GM12892 (cell line): ENCODE results near the gene ATP9B.
"Not testable (repeated sequence)": the region's sequence is repeated elsewhere in the genome, so short reads cannot be mapped to it uniquely, and the experiment has no call there.

Experiments used
- DNase-seq: peaks from one replicate; pipeline ENCODE4 v3.0.0; 2011; ENCODE audit not compliant: insufficient read length
- FAIRE-seq: peaks from 2 replicates; lab custom pipeline; 2011; peaks lifted over from hg19 to GRCh38; lab: Jason Lieb, UNC
- POLR2A ChIP-seq: IDR thresholded peaks from 2 replicates; pipeline ENCODE4 v1.6.1; 2011; ENCODE audit warnings: low read depth, low read length, control low read depth
- POLR2AphosphoS5 ChIP-seq: IDR thresholded peaks from 2 replicates; pipeline ENCODE4 v1.6.1; 2011; ENCODE audit warnings: low read depth, low read length, control low read depth
- TAF1 ChIP-seq: IDR thresholded peaks from 2 replicates; pipeline ENCODE4 v1.6.1; 2011; ENCODE audit warnings: low read depth, mild to moderate bottlenecking, control low read depth, low read length, borderline replicate concordance

Gene ATP9B

DNA sequence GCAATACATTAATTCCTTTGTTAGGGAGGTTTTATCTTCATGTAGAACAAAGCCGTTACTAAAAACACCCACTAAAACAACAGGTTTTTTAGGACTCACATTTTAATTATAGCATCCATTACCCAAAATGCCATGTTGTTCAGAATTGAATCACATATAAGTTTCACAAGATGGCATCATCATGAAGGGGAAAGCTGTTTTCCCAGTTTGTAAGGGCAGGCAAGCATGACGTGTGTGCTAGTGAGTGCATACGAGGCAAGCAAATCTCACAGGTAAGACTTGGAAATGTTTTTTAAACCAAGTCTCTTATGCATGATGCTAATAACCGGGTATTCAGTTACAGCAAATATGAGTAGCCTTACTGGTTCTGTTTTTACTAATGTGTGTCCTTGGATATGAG is 214.7 kb downstream of the ATP9B start:
- FAIRE-seq (no peak), DNase-seq (no peak)

GRCh38 chr18:79285191-79285590 is 216.0 kb downstream of the ATP9B start:
- DNase-seq, FAIRE-seq: not testable (repeated sequence)

More for the DNA sequence above, 214.7 kb downstream of the ATP9B start:
- no peak for TF ChIP-seq POLR2A

- DNase-seq, FAIRE-seq: not testable (repeated sequence)
Measured at GRCh38 chr18:79290409-79290808, 221.2 kb downstream of the ATP9B start.

DNA sequence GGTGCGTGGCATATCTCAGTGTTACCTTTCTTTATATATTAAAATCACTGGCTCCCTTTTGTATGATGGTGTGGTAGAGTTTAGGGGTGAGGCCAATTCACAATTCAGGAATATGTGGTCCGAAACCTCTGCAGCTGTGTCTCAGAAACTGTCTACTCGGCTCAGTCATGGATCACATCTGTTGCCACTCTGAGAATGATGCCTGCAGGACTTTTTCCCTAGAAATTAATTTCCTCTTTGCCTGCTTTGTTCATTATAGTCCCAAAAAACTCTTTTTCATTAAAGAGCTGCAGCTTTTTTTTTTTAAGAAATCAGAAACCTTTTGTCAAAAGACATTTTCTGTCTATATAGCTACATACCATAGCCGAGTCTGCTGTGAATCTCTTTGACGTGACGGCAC is 221.7 kb downstream of the ATP9B start:
- no peak for DNase-seq
- FAIRE-seq = no peak
- TF ChIP-seq POLR2AphosphoS5 (no peak), POLR2A (no peak), TAF1 (no peak)

DNA sequence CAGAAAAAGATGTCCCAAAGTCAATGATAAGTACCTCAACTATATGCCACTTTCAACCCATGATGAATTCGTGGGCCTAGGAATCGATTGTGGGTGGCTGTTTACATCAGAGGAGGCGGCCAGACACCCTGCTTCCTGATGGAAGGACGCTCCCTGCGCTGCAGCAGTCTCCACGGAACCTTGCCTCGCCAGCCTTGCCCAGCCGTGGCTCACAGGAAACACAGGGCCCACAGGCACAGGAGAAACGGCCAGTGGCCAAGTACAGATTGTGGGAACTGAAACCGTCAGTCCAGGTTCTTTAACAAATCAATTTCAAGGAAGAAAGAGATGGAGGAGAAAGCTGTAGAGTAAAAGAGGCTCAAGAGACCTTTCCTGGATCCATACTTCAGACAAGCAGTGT is 225.0 kb downstream of the ATP9B start:
- DNase-seq (no peak), FAIRE-seq (no peak)
- no peak for TF ChIP-seq POLR2AphosphoS5
- TF ChIP-seq TAF1 = no peak
- no peak for TF ChIP-seq POLR2A

DNA sequence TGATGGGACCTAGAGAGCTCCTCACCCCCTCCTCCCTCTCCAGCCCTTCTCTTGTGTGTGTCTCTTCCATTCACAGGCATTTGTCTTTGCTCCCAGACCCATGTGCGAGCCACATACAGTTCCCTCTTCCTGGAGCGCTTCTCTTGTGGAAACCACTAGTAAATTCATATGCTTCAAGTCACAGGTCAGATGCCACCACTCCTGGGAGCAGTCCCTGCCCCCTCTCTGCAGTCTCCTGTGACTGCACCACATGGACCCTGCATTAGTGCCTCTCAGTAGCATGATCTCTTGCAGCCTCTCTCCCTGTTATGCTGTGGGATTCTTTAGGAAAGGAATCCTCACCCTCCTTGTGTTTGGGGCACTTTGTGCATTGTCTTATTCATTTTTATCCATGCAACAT is 230.1 kb downstream of the ATP9B start:
- TF ChIP-seq TAF1 (no peak), POLR2A (no peak), POLR2AphosphoS5 (no peak)
- FAIRE-seq = no peak
- no peak for DNase-seq

- TF ChIP-seq TAF1 (no peak), POLR2AphosphoS5 (no peak), POLR2A (no peak)
- no peak for DNase-seq
- no peak for FAIRE-seq
Measured at GRCh38 chr18:79299711-79300110, 230.5 kb downstream of the ATP9B start.

GRCh38 chr18:79300413-79300812 is 231.2 kb downstream of the ATP9B start:
- no peak for FAIRE-seq

DNA sequence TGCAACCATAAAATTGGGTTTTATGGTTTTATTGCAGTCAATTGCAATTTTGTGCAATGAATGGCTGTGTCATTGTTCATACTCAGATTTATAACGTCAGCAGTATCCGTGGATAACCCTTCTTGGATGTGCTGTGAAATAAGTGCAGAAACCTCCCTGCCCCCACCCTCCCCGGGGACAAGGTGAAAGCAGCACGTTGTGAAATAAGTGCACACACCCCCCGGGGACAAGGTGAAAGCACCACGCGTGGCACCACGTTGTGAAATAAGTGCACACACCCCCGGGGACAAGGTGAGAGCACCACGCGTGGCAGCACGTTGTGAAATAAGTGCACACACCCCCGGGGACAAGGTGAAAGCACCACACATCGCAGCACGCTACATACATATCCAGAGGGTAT is 232.9 kb downstream of the ATP9B start:
- FAIRE-seq = no peak
- TF ChIP-seq POLR2A (no peak), POLR2AphosphoS5 (no peak), TAF1 (no peak; the same call in 1 of the 2 replicates)
- DNase-seq = no peak

More at GRCh38 chr18:79300413-79300812, 231.2 kb downstream of the ATP9B start:
- no peak for TF ChIP-seq POLR2AphosphoS5
- no peak for TF ChIP-seq POLR2A
- no peak for TF ChIP-seq TAF1
- DNase-seq = no peak

- no peak for DNase-seq
- no peak for FAIRE-seq
- TF ChIP-seq POLR2AphosphoS5 (no peak), TAF1 (no peak), POLR2A (no peak)
Measured at GRCh38 chr18:79305911-79306310, 236.7 kb downstream of the ATP9B start.

DNA sequence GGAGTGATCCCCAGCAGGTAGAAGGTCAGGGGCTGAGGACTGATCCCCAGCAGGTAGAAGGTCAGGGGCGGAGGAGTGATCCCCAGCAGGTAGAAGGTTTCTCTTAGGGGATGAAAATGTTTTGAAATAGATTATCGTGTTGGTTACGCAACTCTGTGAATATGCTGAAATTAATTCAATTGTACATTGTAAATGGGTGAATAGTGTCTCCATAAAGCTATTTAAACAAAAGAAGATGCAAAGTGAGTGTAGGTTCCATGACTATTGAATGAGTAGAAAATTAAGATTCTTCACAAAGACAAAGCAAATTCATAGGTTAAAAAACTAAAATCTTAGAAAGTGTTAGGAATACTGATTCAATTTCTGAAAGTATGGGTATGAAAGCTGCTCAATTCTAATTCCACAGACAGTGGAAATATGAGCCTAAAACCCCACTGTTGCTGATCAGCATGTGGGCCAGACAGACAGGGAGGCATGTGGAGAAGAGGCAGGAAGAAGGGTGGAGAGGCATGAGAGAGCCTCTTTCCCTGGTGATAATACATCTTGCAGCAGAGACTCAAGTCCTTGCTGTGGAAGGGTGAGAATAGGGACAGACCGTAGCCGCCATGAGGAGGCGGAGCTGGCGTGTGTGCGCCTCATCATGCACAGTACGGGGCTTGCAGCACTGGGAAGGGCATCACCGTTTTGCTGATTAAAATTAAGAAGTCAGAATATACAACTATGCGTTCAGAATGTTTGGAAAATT is 240.6 kb downstream of the ATP9B start:
- FAIRE-seq (no peak), DNase-seq (no peak)
- TF ChIP-seq TAF1 (no peak), POLR2AphosphoS5 (no peak), POLR2A (no peak)

GRCh38 chr18:79314838-79315388 is 245.7 kb downstream of the ATP9B start:
- no peak for DNase-seq
- FAIRE-seq = no peak
- TF ChIP-seq TAF1 (no peak), POLR2A (no peak), POLR2AphosphoS5 (no peak)

DNA sequence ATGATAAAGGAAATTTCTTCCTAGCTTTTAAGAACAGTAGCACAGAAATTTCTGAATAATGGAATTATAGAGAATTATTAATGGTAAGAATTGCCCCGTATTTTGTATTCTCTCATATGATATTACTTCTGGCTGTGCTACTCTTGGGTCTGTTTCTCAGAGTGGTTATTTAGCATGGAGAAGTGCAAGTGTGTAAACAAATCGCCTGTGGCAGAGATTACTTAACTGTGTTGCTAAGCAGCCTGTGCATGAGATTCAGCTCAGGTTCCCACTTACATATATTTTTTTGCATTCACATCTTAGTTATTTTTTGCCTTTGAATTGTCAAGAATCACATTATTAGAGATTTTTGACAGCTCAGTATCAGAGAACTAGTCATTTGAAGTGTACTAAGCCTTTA is 246.4 kb downstream of the ATP9B start:
- TF ChIP-seq TAF1 = no peak
- TF ChIP-seq POLR2A = no peak
- no peak for TF ChIP-seq POLR2AphosphoS5
- FAIRE-seq (no peak), DNase-seq (no peak)

DNA sequence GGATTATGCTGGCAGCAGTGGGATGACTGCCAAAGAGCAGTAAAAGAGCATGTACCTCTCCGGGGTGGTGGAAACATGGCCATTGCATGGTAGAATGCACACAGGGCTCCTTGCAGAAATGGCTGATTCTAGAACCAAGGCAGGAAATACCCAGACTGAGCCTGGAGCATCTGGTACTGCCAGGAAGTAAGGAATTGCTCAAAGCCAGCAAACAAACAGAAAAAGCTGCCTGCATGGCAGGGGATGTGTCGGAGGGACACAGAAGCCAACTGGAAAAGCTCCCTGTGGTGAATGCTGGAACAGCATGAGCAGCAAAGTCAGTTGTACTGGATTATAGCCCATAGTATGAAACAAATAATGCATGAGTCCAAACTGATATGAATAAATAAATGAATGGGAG is 248.5 kb downstream of the ATP9B start:
- no peak for FAIRE-seq
- TF ChIP-seq POLR2AphosphoS5 (no peak), TAF1 (no peak), POLR2A (no peak)
- no peak for DNase-seq
